Thoracic aorta (tissue), 2 donors: ENCODE measurements around the gene SPRYD7. TPM values are rescaled to one million over a fixed set of nuclear protein-coding genes. Genes with fewer than 3 reads are reported as not detected.

Experiments
- ATAC-seq: fragments of 150-250 bp; one replicate; pipeline ENCODE4 v1.8.0; 2017; ENCODE audit warnings: low read depth; ENCODE audit not compliant: insufficient number of reproducible peaks, low FRiP score
- DNase-seq: peaks from one replicate; pipeline ENCODE4 v3.0.0-alpha.2; 2020; ENCODE audit warnings: low spot score
- H3K27ac ChIP-seq, 2 donors: fragments of 200-600 bp; sonication (generic); 1 replicate in 1 of 2; 2 replicates in 1 of 2; pipeline ENCODE4 v1.5.1; 2016; ENCODE audit warnings: mild to moderate bottlenecking in 2 of 2, moderate library complexity in 2 of 2
- H3K27me3 ChIP-seq: fragments of 200-600 bp; sonication (generic); replicated peaks from 2 replicates; pipeline ENCODE4 v1.6.0; 2016; ENCODE audit warnings: mild to moderate bottlenecking; ENCODE audit not compliant: insufficient read depth
- H3K36me3 ChIP-seq: fragments of 200-600 bp; sonication (generic); one replicate; pipeline ENCODE4 v1.5.1; 2016
- H3K4me1 ChIP-seq, 2 donors: fragments of 200-600 bp; sonication (generic); 1 replicate in 1 of 2; 2 replicates in 1 of 2; pipeline versions ENCODE4 v1.5.1 to v1.6.0; 2016; ENCODE audit warnings: low read depth in 2 of 2, mild to moderate bottlenecking in 1 of 2; ENCODE audit not compliant: control insufficient read depth in 1 of 2
- H3K4me3 ChIP-seq: fragments of 200-600 bp; sonication (generic); 2 replicates; pipeline ENCODE4 v1.5.1; 2016; ENCODE audit warnings: mild to moderate bottlenecking
- H3K9me3 ChIP-seq: fragments of 200-600 bp; sonication (generic); 2 replicates; pipeline ENCODE4 v1.5.1; 2016
- CTCF ChIP-seq: fragments of 200-600 bp; sonication (generic); IDR thresholded peaks from one replicate; pipeline ENCODE4 v1.5.1; 2019; ENCODE audit warnings: antibody characterized with exemption
- total RNA-seq, 2 donors: library from RNA; depleted of rRNA; stranded (reverse); fragments of >200 nt; gene quantifications; one replicate each; pipeline versions ENCODE4 v1.1.0 to v1.2.3, GENCODE V29; 2016

The SPRYD7 gene
- total RNA-seq, 2 donors from 2014 or later, result 4.0 to 4.1 TPM

GRCh38 chr13:49939321-49939720 lies 3.2 kb upstream of the SPRYD7 start:
- H3K4me3 ChIP-seq, result no peak overlapping the region
- no peak for ATAC-seq

GRCh38 chr13:49938921-49939320 lies 2.8 kb upstream of the SPRYD7 start:
- no peaks in the 10 kb centered on the region for H3K27me3 ChIP-seq
- H3K9me3 ChIP-seq, result no peaks in the 10 kb centered on the region
- H3K27ac ChIP-seq, result no peak overlapping the region
- TF ChIP-seq CTCF, result no peak
- no peaks in the 10 kb centered on the region for H3K36me3 ChIP-seq
- peaks cover 13 to 36% of the 10 kb centered on the region in 2 donors for H3K4me1 ChIP-seq
- ATAC-seq, result no peak
- no peak overlapping the region for H3K4me3 ChIP-seq
- DNase-seq, result no peak

More at GRCh38 chr13:49939321-49939720, 3.2 kb upstream of the SPRYD7 start:
- Histone ChIP-seq H3K36me3 (no peaks in the 10 kb centered on the region), H3K27ac (no peak overlapping the region), H3K9me3 (no peaks in the 10 kb centered on the region), H3K27me3 (no peaks in the 10 kb centered on the region), H3K4me1 (peaks cover 13 to 32% of the 10 kb centered on the region in 2 donors)
- no peak for DNase-seq
- no peak for TF ChIP-seq CTCF

- no peaks in the 10 kb centered on the region for H3K36me3 ChIP-seq
- H3K4me1 ChIP-seq, result peaks cover 13 to 42% of the 10 kb centered on the region in 2 donors
- TF ChIP-seq CTCF, result no peak
- ATAC-seq (no peak), DNase-seq (no peak)
- no peaks in the 10 kb centered on the region for H3K9me3 ChIP-seq
- H3K27ac ChIP-seq, result no peak overlapping the region
- H3K27me3 ChIP-seq, result no peaks in the 10 kb centered on the region
- no peak overlapping the region for H3K4me3 ChIP-seq
Observed at GRCh38 chr13:49938314-49938713, 2.2 kb upstream of the SPRYD7 start.

GRCh38 chr13:49936968-49937273 lies 781 bp upstream of the SPRYD7 start:
- H3K4me3 ChIP-seq, result peak overlapping the region; percentile 88
- ATAC-seq, result no peak
- H3K36me3 ChIP-seq, result no peaks in the 10 kb centered on the region
- H3K27ac ChIP-seq, result peak overlapping the region in 1 of 2 donors; percentile 50
- no peaks in the 10 kb centered on the region for H3K9me3 ChIP-seq
- H3K27me3 ChIP-seq, result no peaks in the 10 kb centered on the region
- no peak for DNase-seq
- no peak for TF ChIP-seq CTCF
- peaks cover 13 to 55% of the 10 kb centered on the region in 2 donors for H3K4me1 ChIP-seq

GRCh38 chr13:49935171-49936074 lies 717 bp downstream of the SPRYD7 start:
- no peak for TF ChIP-seq CTCF
- H3K4me3 ChIP-seq, result peak overlapping the region; percentile 88
- DNase-seq, result no peak
- H3K9me3 ChIP-seq, result no peaks in the 10 kb centered on the region
- H3K27ac ChIP-seq, result peak overlapping the region; percentile 76 to 78
- peaks cover 13 to 57% of the 10 kb centered on the region in 2 donors for H3K4me1 ChIP-seq
- H3K27me3 ChIP-seq, result no peaks in the 10 kb centered on the region
- peak; percentile 17 for ATAC-seq
- no peaks in the 10 kb centered on the region for H3K36me3 ChIP-seq
